Inferior parietal cortex (tissue), 1 donor: ENCODE data around the gene YIF1B.

Experiments used
- DNase-seq: peaks from one replicate; pipeline ENCODE4 v3.0.0-alpha.2; 2016; ENCODE audit errors: extremely low spot score

The YIF1B gene

GRCh38 chr19:38333245-38333644 is 17.5 kb upstream of the YIF1B start:
- DNase-seq, result no peak

GRCh38 chr19:38331728-38332127 is 16.0 kb upstream of the YIF1B start:
- no peak for DNase-seq

DNA sequence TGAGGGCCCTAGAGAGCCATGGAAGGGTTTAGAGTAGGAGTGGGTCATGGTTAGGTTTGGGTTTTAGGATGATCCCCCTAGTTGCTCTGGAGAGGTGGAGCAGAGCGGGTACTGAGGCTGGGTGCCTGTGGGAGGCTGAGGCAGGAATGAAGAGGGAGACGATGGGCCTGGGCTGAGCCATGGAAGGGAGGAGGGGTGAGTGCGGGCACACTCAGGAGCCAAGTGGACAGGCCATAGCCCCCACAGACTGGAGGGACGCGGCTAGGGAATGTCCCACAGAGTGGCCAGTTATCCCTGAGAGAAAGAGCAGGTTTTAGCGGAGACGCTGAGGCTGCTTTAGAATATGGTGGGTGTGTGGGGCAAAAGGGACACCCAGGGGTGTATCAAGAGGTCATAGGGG is 13.9 kb upstream of the YIF1B start:
- no peak for DNase-seq

DNA sequence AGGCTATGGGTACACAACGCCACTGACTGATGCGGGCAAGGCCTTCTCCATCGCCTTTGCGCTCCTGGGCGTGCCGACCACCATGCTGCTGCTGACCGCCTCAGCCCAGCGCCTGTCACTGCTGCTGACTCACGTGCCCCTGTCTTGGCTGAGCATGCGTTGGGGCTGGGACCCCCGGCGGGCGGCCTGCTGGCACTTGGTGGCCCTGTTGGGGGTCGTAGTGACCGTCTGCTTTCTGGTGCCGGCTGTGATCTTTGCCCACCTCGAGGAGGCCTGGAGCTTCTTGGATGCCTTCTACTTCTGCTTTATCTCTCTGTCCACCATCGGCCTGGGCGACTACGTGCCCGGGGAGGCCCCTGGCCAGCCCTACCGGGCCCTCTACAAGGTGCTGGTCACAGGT is 10.8 kb upstream of the YIF1B start:
- no peak for DNase-seq

DNA sequence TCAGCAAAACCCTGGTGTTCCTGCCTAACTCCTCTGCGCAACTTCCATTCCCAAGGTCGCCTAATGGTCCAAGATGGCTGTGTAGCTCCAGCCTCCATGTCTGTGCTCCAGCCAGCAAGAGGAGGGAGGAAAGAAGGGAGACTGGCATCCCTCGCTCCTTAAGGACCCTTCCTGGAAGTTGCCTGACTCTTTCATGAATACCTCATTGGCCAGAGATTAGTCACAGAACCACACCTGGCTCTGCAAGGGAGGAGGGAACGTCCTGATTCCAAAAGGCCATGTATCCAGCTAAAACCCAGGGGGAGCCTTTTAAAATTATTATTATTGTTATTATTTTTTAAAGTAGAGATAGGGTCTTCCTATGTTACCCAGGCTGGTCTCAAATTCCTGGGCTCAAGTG is 8.7 kb upstream of the YIF1B start:
- no peak for DNase-seq

DNA sequence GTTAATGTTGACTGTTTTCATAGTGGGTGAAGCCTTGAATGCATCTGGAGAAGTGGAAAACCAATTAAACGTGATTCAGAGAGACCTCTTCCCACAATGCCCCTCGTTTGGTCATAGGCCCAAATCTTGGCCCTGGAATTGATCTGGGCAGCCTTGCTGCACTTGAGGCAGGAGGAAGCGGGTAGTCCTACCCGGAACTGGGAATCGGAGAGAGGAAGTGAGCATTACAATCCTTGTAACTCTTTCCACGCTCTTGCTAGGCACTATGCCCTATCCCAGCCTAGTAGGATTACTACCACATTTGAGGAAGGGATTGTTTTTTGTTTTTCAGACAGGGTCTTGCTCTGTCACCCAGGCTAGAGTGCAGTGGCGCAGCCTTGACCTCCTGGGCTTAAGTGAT is 7.5 kb upstream of the YIF1B start:
- DNase-seq, result no peak

DNA sequence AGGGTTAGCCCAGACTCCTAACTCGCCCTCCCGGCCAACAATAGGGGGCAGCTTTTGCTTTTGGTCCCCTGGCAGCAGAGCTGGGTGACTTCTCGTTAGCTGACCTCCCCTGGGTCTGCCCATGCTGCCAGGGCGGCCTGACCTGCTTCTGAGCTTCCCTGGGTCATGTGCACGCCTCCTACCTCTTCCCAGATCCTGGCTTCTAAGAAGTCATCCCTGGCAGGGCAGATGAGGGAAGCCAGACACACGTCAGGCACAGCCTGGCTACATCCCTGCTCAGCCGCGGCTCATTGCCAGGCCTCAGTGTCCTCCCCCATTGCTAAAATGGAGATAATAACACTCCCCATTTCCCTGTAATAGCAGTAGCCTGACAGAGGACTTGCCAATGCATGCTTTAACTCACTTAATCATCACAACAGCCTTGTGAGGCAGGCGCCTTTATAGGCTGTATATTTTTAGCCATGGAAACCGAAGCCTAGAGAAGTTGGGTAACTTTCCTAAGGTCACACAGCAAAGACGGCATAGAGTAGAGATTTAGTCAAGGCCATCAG is 6.0 kb upstream of the YIF1B start:
- DNase-seq, result no peak

- no peak for DNase-seq
Observed at GRCh38 chr19:38320969-38321339, 5.2 kb upstream of the YIF1B start.

- DNase-seq, result no peak
Observed at GRCh38 chr19:38319421-38320258, 3.9 kb upstream of the YIF1B start, which contains the start of gene KCNK6. Gene KCNK6, plus strand, starts transcription at chr19:38319845. Its CDS starts 106 bp downstream, at chr19:38319951.

DNA sequence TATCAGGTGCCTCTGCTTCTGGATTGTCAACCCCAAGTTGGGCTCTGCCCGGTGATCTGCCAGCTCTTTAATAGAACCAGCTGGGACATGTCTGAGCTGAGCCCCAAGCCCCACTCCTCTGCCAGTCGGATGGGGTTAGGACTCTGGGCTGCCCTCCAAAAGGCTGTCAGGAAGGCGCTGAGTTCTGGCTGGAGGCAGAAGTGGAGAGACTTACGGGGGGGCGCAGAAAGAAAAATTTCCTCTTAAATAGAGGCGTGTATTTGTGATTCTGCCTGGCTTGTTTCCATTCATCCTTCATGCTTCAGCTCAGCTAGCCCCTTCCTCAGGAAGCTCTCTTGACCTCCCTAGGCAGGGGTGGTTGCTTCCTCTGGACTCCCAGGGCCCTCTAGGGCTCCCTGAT is 2.9 kb upstream of the YIF1B start:
- no peak for DNase-seq

DNA sequence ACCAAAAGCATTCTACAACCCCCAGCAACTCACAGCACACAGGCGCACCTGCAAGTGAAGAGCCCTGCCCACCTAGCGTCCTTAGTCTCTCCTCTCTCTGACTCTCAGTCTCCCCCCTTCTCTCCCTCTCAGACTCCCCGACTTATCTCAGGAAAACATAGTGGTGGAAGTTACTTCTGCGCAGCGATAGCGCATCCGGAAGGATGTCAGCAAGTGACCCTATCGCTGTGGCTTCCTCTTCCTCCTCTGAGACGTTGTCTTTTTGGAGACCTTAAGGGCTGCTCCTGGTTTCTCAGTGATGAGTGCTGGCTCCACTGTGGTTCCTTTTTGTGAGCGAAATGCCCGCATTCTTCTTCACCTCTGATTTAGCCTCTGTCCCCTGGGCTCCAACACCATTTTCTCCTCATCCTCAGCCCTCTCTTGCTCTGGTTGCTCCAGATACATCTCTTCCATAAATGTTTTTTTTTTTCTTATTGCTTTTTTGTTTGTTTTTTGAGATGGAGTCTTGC is 1.4 kb upstream of the YIF1B start:
- no peak for DNase-seq

DNA sequence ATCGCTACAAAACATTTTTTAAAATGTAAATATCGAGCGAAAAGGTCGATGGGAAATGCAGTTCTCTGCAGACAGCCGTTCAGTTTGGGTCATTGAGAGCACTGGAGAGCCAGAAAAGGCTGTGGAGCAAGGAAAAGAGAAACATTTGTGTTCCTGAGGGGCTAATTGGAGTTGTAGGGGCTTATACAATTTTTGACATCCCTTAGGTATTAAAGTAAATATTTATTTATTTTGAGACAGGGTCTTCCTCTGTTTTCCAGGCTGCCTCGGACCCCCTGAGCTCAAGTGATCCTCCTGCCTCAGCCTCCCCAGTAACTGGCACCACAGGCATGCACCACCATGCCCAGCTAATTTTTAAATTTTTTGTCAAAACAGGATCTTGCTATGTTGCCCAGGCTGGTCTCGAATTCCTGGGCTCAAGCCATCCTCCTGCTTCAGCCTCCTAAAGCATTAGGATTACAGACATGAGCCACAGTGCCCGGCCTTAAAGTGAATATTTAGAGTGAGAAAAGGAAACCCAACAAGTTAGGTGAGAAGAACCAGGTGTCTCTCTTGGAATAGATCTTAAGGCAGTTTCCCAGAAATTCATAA is 825 bp upstream of the YIF1B start:
- DNase-seq, result no peak

DNA sequence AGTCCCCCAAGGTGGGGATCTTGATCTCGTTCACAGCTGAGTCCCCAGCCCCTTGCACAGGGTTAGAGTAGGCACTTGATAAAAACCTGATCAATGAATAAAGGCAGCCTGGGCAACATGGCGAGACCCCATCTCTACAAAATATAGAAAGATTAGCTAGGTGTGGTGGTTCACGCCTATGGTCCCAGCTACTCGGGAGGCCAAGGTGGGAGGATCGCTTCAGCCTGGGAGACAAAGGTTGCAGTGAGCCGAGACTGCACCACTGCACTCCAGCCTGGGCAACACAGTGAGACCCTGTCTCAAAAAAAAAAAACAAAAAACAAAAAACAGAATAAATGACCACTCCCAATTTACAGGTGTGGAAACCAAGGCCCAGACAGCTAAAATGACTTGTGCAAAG is 4.8 kb downstream of the YIF1B start:
- no peak for DNase-seq

DNA sequence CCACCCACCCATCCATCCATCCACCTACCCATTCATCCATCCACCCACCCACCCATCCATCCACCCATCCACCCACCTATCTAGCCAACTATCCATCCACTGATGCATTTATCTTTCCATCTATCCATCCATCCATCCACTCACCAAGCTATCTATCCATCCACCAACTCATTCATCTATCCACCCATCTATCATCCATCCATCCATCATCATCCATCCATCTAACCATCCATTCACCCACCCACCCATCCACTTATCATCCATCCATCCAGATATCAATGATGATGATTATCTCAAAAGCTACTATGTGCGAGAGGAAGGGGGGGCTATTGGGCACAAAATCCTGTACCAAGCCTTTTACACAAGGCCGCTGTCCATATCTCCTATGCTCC is 5.5 kb downstream of the YIF1B start:
- DNase-seq, result no peak

- no peak for DNase-seq
Observed at GRCh38 chr19:38309615-38310278, 6.0 kb downstream of the YIF1B start.

GRCh38 chr19:38308926-38309614 is 6.7 kb downstream of the YIF1B start:
- DNase-seq, result no peak

DNA sequence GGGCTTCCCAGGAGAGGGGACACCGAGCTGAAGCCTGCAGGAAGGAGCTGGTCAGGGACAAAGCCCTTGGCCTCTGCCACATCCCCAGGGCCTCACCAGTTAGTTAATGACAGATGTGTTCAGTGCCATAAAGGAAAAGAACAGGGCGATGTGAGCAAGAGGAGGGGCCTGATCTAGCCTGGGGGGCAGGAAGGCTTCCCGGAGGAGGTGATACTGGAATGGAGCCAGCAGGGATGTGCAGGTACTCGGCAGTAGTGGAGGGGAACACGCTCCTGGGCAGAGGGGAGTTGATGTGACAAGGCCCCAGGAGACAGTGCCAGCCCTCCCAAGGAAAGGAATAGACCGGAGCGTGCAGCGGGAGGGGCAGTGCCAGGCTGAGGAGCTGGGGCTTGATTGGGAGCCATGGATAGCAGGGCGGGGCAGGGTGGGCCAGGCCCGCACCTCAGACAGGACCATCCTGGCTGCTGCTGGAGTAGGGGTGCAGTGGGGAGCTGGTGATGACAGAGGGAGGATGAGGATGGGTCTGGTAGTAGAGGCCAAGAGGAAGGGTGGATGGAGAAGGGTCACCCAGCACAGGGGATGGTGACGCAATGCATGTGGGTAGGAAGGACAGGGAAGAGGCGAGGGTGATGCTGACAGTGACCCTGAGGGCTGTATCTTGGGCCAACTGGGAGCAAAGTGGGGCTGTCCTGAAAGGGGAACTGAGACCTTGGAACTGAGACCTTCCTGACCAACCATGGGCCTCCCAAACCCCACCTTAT is 7.6 kb downstream of the YIF1B start:
- no peak for DNase-seq

DNA sequence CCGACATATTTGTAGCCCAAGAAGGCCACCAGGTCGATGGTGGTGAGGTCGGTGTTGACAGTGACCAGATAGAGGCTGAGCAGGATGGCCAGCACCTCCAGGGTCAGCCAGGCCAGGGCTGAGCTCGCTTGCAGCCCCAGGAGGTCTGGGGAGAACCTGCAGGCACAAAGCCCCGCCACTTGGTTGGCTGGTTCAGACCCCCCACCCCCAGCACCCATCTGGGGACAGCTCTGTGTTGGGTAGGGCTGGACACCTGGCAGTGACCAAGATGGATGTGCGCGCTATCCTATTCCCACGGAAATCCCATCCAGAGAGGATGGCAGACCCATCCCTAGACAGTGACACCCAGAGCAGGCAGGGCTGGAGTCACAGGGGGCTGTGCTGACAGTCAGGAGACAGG is 8.2 kb downstream of the YIF1B start:
- no peak for DNase-seq

GRCh38 chr19:38307076-38307475 is 8.7 kb downstream of the YIF1B start:
- DNase-seq, result no peak

DNA sequence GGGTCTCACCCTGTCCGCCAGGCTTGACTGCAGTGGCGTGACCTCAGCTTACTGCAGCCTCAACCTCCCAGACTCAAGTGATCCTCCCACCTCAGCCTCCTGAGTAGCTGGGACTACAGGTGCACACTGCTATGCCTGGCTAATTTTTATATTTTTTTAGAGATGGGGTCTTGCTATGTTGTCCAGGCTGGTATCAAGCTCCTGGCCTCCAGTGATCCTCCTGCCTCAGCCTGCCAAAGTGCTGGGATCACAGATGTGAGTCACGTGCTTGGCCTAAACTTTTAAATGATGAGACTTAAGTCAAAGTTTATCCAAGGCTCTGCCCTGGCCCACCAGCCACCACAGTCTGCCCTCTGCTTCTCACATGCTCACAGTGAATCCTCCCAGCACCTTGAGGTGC is 9.5 kb downstream of the YIF1B start:
- no peak for DNase-seq

DNA sequence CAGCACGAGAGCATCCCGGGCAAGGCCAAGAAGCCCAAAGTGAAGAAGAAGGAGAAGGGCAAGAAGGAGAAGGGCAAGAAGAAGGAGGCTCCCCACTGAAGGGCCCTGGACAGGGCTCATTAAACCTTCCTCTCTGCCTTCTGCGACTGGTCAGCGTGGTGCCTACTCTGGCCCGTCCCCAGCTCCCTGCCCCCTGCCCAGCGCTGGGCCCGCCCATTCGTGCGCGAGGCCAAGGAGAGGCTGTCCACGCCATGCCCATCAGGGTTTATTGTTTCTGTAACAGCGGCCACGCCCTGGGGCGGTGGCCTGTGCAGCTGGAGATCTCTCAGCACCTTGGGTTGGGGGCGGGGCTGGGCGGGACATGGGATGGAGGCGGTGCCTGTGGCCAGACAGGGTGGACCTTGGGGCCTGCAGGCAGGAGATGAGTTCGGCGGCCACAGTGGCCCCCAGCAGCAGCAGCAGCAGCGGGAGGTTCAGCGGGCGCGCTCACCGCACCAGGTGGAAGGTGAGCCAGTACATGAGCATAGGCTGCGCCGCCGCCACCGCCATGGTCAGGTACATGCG is 10.8 kb downstream of the YIF1B start:
- no peak for DNase-seq
